Activated CD4-positive, CD25-positive, alpha-beta regulatory T cell treated with anti-CD3 and anti-CD28 coated beads, Interleukin-2, amount 50 U/mL, for 24 hours (primary cell): ENCODE results near the gene FAM184B.
"Not testable (repeated sequence)": the region's sequence is repeated elsewhere in the genome, so short reads cannot be mapped to it uniquely, and the experiment has no call there.

Experiments used
- ATAC-seq, 2 donors: fragments of 150-1000 bp; cut with Tn5 transposase; one replicate each; pipeline ENCODE4 v1.10.0; 2021; ENCODE audit warnings: mild to moderate bottlenecking in 1 of 2, moderate library complexity in 1 of 2

Gene FAM184B

DNA sequence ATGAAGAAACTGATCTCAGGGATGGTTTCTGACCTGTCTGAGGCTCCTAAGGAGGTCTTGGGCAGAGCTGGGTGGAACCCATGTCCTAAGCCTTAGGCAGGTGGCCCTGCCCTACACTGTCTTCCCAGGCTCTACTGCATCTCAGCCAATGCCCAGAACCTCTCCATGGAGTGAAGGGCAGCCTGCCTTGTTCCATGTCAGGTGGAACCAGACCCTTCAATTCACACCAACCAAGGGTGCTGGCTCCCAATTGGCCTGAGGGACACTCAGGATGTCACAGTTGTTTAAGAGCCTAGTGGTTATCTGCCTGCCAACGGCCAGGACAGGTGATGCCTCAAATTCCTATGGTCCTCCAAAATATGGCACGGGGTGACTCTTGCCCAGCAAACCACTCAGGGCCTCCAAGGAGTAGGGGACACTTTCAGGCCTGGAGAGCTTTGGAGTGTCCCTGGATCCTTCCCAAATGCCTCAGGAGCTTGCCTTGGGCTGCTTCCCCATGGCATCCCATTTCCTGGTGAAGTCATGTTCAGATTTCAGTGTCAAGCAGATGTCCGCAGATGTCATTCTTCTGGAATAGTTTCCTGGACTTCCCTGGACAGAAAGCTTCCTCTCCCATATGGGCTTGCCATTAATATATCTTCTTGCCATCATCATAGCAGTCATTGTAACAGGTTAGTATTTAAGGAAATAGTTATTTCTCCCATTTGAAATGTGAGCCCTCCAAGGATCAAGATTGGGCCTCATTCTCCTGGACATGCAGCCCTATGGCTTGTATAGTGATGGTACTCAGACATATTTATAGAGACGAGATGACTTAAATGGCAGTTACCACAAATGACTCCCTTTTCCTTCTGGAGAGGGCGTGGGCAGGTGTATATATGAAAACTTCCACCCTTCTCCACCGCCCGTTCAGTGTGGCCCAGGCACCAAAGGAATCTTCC is 99.9 kb downstream of the FAM184B start:
- peak in 1 of 2 donors; percentile 24 for ATAC-seq

DNA sequence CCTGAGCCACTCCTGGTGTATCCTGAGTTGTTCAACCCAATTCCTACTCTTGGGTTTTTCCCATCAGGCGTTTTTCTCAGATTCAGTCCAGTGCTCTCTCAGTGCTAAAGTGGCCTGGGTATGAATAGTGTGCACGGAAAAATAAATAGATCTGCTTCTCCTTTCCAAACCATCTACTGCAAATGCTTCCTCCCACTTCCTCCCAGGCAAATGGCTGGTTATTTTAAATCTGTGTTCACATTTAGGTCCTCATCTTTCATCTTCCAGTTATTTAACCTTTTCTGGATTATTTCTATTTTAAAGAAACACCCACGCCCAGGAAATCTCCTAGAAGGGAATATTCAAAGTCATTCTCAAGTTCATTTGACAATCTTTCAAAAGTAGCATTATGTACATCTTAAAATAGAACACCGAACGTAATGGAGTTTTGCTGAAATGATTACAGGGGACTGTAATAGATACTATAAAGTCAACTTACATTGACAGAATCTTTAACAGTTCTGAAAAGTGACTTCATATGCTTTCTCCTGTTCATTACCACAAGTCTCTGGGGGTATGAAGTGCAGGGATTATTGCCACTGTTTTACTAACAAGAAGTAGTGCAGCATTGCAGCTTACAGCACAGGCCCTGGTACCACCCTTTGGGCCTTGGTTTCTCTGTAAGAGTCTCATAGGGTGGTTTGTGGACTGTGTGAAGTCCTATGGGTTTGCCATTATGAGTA is 100.7 kb downstream of the FAM184B start:
- ATAC-seq, result peak in 1 of 2 donors; percentile 27

DNA sequence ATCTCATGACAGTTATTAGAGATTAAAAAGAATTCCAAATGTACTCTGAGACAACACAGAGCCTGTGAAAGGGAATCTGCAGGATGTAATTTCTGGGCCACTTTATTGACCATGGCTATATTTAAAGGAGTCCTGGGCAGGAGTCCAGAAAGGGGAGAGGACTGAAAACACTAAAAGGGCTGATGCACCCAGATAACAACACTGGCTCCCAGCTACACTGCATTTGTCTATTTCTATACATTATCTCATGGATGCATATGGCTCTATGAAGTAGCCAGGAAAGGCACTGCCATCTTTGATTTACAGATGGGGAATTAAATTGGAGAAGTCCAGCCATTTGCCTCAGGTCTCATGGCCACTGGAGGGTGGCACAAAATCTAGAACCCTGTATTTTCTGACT is 111.0 kb downstream of the FAM184B start:
- no peak for ATAC-seq

DNA sequence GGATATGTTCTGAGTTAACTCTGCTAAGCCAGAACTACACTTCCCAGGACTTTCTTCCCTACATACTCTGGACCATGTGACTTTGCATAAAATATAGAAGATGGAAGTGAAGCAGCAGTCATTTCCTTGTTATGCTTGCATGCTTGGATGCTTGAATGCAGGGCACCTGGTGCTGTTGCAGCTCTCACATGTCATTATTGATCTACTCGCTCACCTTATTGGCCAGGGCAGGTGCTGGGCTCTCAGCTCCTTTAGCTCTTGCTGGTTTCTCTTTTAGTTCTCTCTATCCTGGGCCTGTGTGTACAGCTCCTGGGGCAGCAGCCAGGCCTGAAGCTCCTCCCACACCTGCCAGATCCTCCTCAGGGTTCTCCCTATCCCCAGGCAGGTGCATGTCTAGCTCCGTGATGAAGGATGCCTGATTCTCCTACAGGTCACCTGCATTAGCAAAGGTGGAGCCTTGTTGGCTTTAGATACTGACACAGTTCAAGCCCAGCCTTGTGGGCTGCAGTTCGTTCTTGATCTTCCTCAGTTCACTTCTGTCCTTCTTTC is 113.7 kb downstream of the FAM184B start:
- no peak for ATAC-seq

DNA sequence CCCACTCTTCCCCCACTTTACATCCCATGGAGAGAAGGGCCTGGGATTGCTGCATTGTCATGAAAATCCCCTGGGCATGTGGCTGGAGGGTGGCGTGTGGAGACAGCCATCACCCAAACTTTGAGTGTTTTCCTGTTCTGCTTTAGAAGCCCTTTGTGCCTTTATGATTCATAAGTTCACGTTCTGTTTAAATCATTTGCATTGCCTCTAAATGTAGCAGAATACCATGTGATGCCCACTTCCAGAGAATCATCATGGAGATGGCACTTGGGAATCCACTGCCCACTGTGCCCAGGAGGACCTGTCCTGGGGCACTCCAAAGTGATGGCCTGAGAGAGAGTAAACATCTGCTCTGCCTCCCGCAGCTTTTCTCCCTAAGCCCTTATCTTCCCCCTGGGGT is 114.2 kb downstream of the FAM184B start:
- ATAC-seq, result no peak

DNA sequence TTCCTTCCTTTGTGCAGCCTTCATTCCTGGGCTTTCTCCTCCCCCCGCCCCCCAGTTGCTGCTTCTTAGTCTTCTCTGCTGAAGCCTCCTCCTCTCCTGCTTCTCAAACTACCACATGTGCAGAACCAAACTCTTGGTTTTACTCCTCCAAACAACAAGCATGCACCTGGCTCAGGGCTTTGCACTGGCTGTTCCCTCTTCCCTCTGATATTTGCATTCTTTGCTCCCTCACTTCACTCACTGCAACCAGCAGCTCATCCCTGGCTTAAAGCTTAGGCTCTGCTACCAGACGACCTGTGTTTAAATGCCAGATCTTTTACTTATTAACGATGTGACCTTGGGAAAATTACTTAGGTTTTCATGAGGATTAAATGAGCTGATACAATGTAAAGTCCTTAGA is 115.6 kb downstream of the FAM184B start:
- no peak for ATAC-seq

DNA sequence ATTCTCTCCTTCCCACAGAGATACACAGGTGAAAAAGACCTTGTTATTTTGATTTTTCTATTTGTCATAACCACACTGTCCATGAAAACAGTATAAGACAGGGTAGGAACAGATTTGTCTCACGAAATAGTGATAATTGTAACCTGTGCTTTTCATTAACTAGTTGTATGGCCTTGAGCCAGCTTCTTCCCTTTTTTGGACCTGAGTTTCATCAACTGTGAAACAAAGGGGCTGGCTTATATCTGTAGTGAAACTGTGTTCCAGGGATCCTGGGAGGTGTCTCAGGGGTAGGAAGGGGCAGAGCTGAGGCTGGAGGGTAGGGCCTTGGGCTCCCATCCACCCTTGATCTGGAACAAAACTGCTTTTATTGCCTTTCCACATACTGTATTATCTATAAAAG is 116.1 kb downstream of the FAM184B start:
- ATAC-seq, result no peak

DNA sequence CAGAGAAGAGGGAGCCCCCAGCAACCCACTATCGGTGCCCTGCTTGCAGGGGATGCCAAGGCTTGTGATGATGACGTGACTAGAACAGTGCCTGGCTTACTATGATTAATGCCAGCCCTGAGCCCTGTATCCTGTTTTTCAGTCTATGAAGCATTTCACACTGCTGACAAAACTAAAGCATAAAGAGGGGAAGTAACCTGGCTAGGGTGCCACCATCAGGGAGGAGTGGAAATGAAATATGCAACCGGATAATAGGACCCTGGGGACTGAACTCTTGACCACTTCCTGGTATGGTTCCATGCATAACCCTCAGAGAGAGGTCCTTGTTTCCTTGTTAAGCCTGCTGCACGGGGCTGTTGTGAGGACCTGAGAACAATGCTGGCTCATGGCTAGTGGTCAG is 116.7 kb downstream of the FAM184B start:
- ATAC-seq, result peak in 1 of 2 donors; percentile 36

DNA sequence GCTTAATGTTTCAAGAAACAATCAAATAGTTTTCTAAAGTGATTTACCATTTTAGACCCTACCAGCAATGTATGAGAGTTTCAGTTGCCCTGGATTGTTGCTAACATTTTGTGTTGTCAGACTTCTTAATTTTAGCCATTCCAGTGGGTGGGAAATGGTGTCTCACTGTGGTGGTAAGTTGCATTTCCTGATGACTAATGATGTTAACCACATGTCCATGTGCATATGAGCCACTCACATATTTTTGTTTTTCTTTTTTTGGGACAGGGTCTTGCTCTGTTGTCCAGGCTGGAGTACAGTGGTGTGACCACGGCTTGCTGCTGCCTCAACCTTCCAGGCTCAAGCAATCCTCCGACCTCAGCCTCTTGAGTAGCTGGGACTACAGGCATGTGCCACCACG is 118.7 kb downstream of the FAM184B start:
- no peak for ATAC-seq

DNA sequence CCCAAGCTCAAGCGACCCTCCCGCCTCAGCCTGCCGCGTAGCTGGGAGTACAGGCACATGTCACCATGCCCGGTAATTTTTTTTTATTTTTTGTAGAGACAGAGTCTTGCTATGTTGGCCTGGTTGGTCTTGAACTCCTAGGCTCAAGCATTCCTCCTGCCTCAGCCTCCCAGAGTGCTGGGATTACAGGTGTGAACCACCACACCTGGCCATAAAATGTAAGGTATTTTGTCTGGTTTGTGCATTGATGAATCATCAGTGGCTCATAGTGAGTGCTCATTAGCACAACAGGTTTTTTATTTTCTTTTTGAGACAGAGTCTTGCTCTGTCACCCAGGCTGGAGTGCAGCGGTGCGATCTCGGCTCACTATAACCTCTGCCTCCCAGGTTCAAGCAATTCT is 122.2 kb downstream of the FAM184B start:
- ATAC-seq, result not testable (repeated sequence)

DNA sequence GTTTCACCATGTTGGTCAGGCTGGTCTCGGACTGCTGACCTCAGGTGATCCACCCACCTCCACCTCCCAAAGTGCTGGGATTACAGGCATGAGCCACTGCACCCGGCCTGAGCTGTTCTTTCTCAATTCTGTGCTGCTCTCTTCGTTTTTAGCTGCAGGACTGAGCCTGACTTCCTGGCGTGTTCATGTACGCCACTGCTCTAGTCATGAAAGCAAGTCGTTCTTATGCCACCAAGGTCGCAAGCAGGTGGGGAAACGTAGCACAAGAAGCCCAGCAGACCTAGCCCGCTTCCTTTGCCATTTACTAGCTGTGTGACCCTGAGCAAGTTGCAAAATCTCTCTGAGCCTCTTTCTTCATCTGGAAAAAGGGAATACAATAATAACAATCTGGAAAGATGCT is 123.6 kb downstream of the FAM184B start:
- no peak for ATAC-seq

DNA sequence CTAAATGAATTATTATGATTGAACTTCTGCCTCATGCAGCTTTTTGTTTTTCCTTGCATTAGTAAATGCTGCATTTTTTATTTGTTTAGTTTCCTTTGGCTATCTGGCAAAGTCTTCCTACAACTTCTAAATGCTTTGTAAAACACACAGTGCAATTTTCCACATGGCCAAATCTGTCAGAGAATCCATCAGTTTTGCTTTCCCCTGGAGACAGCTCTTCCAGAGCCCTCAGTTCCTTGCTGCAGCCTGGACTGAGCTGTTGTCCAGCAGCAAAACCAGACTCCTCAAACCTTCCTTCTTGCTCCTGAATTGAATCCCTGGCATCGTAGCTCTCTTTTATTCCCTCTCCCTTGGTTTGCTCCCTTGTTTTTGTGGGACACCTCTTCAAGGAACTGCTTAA is 124.3 kb downstream of the FAM184B start:
- ATAC-seq, result no peak

DNA sequence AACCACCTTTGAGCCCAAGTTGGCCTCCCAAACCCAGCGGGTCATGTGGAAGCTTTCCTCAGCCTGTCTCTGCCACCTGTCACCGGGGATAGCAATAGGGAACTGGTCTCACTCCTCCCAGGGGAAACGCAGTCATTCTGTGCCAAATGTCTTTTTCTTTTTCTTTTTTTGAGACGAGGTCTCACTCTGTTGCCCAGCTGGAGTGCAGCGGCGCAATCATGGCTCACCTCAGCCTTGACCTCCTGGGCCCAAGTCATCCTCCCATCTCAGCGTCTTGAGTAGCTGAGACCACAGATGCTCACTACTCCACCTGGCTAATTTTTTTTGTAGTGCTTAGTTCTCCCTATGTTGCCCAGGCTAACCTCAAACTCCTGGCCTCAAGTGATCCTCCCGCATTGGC is 126.7 kb downstream of the FAM184B start:
- no peak for ATAC-seq

DNA sequence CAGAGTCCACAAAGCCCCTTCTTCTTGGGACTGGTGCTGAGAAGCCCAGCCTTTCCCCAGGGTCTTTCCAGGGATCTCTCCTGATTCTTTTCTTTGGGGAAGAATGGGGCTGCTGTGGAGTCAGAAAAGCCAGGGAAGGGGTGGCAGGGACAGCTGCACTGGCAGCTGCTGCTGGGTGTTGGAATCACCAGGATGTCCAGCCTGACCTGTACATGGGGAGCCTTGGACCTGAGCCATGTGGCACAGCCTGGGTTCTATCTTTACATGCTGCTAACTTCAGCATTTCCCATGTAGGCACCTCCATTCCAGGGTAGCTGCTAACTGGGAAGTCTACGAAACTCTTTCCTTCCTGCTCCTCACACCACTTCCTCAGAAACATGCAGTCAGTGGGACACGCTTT is 131.0 kb downstream of the FAM184B start:
- no peak for ATAC-seq

DNA sequence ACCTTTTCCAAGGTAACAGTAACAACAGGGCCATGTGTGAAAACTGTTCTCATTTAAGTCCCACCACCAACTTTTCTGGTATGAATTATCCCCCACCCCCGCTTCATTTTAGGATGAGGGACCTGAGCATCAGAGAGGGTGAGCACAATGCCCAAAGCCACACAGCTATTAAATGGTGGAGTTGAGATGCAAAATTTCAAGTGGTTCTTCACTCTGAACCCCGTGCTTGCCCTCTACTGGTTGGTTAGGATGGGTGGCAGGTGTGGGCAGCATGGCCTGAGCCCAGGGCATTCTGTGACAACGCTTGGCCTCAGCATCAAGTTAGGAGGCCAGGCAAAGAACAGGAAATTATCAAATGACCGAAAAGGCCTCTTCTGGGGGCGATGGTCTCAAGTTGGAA is 133.5 kb downstream of the FAM184B start:
- ATAC-seq, result no peak

DNA sequence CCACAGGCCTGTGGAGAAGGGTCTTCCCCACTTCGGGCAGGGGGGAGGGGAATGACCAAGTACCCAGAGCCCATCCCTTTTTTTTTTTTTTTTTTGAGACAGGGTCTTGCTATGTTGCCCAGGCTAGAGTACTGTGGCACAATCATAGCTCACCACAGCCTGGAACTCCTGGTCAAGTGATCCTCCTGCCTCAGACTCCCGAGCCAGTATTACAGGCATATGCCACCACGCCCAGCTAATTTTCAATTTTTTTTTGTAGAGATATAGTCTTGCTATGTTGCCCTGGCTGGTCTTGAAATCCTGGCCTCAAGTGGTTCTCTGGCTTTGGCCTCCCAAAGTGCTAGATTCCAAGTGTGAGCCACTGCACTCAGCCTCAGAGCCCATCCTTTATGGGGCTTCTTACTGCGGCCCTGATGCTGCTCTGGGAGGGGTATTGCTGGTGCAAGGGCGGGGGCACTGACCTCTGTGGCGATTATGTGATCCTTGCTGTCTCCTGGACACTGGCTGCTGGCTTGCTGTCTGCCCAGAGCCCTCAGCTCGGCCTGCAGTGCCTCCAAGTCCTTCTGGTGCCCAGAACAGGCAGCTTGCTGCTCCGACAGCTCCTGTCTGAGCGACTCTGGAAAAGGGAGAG is 134.1 kb downstream of the FAM184B start:
- no peak for ATAC-seq

DNA sequence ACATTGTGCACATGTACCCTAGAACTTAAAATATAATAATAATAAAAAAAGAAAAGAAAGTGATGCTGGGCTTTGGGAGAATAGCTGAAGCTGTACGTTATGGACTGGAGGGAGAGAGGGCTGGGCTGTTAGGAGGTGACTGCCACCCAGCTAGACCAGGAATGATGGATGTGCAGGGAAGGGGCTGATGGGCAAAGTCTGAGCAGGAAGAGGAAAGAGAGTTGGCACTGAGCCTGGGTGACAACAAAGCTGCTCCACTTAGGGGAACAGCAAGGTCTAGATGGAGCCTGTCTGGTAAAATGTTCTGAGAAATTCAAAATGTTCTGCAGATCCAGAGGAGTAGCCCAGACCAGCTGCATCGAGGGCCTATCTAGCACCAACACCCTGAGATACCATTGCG is 134.7 kb downstream of the FAM184B start:
- no peak for ATAC-seq

DNA sequence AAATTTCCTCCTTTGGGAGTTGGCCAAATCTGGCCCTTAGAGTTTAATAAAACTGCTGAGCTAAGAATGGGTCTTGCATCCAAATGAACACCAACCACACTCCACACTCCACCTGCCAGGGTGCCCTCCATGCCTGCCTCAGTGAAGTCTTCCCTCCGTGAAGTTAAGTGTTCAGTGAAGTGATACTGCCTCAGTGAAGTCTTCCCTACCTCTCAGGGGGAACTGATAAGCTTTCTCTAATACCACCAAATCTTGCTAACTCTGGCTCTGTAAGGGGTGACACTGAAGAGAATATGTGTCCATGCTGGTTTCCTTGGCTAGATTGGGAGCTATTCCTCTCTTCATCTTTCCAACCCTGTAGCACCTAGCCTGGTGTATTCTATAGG is 139.0 kb downstream of the FAM184B start:
- ATAC-seq, result no peak

DNA sequence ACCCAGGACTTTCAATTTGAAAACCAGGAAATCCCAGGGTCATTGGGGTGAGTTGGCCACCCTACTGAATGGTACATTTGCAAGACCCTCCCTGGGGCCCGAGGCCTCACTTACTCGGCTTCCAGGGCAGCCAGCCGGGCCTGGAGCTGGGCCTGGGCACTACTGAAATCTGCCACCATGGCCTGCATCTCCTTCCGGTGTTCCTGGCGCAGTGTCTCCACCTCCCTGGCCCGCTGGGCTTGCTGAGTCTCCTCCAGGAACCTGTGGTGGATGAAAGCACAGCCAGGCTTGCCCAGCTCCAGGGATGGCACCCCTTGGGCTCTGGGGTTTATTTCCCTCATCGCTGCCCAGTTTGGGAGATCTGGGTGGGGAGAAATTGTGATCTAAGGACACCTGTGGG is 142.3 kb downstream of the FAM184B start:
- ATAC-seq, result no peak

DNA sequence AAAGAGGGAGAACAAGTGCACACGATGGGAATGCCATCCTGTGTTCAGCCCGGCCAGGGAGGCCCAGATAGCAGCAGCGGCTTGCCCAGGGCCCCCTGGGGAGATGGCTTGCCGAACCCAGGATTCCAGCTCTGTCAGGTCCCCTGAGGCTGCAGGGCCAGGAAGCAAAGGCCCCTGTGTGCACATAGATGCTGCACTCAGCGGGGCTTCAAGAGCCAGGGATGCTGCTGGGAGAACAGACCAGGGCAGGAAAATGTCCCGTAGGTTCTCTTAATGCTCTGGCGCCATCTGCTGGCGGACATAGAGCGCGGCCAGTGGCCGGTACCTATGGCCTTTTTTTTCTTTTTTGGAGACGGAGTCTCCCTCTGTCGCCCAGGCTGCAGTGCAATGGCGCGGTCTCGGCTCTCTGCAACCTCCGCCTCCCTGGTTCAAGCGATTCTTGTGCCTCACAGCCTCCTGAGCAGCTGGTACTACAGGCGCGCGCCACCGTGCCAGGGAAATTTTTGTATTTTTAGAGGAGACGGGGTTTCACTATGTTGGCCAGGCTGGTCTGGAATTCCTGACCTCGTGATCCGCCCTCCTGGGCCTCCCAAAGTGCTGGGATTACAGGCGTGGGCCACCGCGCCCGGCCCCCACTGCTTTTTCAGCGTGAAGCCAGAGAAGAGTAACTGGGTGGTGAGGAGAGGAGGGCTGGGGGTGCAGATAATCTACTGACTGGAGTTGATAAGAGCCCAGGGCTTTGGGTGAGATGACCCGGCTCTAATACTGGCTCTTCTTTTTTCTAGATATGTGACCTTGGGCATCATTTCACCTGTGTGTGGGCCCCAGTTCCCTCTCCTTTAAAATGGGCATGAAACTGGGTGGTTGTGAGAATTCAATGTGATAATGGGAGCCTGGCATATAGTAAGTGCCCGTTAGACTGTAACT is 144.5 kb downstream of the FAM184B start:
- peak; percentile 68 to 82 for ATAC-seq

DNA sequence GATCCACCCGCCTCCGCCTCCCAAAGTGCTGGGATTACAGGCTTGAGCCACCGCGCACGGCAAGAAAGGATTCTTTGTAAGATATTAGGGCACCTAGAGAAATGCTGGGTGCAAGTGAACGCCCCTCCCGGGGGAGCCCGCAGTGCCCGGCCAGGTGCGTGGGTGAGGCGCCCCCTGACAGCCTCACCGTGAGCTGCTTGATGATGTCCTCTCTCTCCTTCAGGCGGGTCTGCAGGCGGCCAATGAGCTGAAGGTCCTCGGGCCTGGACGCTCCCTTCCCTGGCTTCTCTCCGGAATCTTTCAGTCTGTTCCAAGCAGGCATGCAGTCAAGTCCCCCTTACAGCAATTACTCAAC is 145.1 kb downstream of the FAM184B start:
- no peak for ATAC-seq

DNA sequence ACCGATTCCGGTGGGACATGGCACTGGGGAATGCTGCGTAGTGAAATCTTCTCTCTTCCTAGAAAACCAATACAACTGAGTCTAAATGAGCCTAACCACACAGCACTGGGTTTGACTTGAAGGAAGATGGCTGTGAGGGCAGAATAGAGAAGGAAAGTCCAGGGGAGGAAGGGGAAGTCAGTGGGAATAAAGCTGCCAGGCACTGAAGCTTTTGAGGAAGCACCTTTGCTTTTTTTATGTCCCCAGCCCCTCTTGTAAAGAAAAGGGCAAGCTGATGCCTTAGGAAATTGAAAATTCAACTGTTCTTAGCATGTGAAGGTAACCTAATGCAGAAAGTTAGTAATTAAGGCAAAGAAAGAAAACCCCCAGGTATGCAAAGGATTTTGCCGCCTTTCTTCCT is 146.4 kb downstream of the FAM184B start:
- no peak for ATAC-seq
